Caco-2 (cell line): ENCODE data around the gene EFR3B. TPM values are rescaled to one million over a fixed set of nuclear protein-coding genes. Genes with fewer than 3 reads are reported as not detected.

Source experiments
- BruUV-seq: library from RNA; stranded (reverse); fragments of 400-500 nt; replicated peaks from 2 replicates; lab custom pipeline; 2021; lab: Mats Ljungman, UMichigan
- CTCF ChIA-PET: fragments of 300-600 bp; sonication (Branson Sonifier 250); formaldehyde crosslinking; loops from one replicate; lab custom pipeline; 2022; ENCODE audit warnings: antibody characterized with exemption; lab: Charles Lee
- POLR2A ChIA-PET: fragments of 300-600 bp; sonication (Branson Sonifier 250); formaldehyde crosslinking; loops from one replicate; lab custom pipeline; 2022; ENCODE audit warnings: antibody characterized with exemption; lab: Charles Lee
- DNase-seq, 2 experiments: peaks; one replicate each; pipeline versions ENCODE4 v3.0.0 to v3.0.0-alpha.2; 2020 to 2022
- H3K27me3 ChIP-seq: replicated peaks from 2 replicates; pipeline ENCODE4 v1.6.0; 2011; ENCODE audit warnings: low read length; ENCODE audit not compliant: control insufficient read depth, insufficient read depth
- H3K36me3 ChIP-seq: 2 replicates; pipeline ENCODE4 v1.5.1; 2011; ENCODE audit warnings: low read length; ENCODE audit not compliant: control insufficient read depth, insufficient read depth
- H3K4me1 ChIP-seq: fragments of 250-450 bp; sonication (Bioruptor Pico); 2 replicates; pipeline ENCODE4 v1.5.1; 2020; ENCODE audit warnings: mild to moderate bottlenecking
- H3K4me3 ChIP-seq: 2 replicates; pipeline ENCODE4 v1.5.1; 2011; ENCODE audit warnings: low read depth, mild to moderate bottlenecking, control low read depth, low read length
- H3K9me3 ChIP-seq: fragments of 250-450 bp; sonication (Bioruptor Pico); 2 replicates; pipeline ENCODE4 v1.5.1; 2020; ENCODE audit warnings: mild to moderate bottlenecking, moderate library complexity
- H3K27ac Mint-ChIP-seq: one replicate; pipeline ENCODE4 v1.8.0; 2022; ENCODE audit warnings: mixed read lengths; ENCODE audit not compliant: unreplicated experiment
- H3K27me3 Mint-ChIP-seq: one replicate; pipeline ENCODE4 v1.8.0; 2022; ENCODE audit warnings: mixed read lengths; ENCODE audit not compliant: insufficient read depth, unreplicated experiment
- H3K36me3 Mint-ChIP-seq: one replicate; pipeline ENCODE4 v1.8.0; 2022; ENCODE audit warnings: mild to moderate bottlenecking, mixed read lengths; ENCODE audit not compliant: insufficient read depth, unreplicated experiment
- H3K4me1 Mint-ChIP-seq: one replicate; pipeline ENCODE4 v1.8.0; 2022; ENCODE audit warnings: low read depth, mixed read lengths; ENCODE audit not compliant: unreplicated experiment
- H3K4me3 Mint-ChIP-seq: one replicate; pipeline ENCODE4 v1.8.0; 2022; ENCODE audit warnings: mild to moderate bottlenecking, moderate library complexity, mixed read lengths; ENCODE audit not compliant: unreplicated experiment
- H3K9me3 Mint-ChIP-seq: one replicate; pipeline ENCODE4 v1.8.0; 2022; ENCODE audit warnings: mixed read lengths; ENCODE audit not compliant: unreplicated experiment
- intact Hi-C: fragments of 100-400 bp; cut with micrococcal nuclease; formaldehyde crosslinking; loops from one replicate; pipeline ENCODE4 v1.10.0; 2022; ENCODE audit not compliant: unreplicated experiment
- total RNA-seq: library from RNA; stranded (reverse); gene quantifications from 2 replicates; pipeline ENCODE4 v1.2.3, GENCODE V29; 2022
- TF ChIP-seq, protein P1 (sequence below), 2 experiments: fragments of 200-600 bp in 1 of 2; IDR thresholded peaks; 1 replicate in 1 of 2; 2 replicates in 1 of 2; pipeline versions ENCODE4 v1.5.1 to v1.8.0; 2011 to 2022; ENCODE audit warnings: antibody characterized with exemption in 1 of 2, control low read depth in 1 of 2, inconsistent platforms in 1 of 2, low read depth in 1 of 2, low read length in 1 of 2, mild to moderate bottlenecking in 1 of 2, moderate library complexity in 1 of 2; ENCODE audit not compliant: insufficient read depth in 1 of 2, severe bottlenecking in 1 of 2, unreplicated experiment in 1 of 2

The EFR3B gene
- total RNA-seq, 1 experiment from 2014 or later: 19.1 TPM

DNA sequence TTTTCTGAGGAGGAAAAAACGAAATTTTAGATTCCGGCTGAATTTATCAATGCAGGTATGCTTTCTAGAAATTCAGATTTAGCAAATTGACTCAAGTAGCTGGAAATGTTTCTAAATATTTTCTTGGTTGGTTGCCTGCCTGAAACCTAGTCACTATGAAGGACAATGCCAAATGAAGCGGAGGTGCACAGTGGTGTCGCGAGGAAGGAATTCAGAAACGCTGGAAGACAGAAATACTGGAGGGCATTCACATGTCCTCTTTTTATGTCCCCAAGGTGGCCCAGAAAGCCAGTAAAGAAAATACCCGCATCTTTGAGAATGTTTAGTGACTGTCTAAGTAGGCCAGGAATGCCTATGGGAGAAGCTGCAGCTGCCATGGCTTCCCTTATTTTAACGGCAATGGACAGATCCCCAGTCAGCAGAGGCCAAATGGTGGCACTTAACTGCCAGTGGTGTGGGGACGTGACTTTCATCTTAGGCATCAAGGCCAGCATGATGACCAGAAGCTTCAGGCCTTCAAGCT is 15.8 kb upstream of the EFR3B start:
- POLR2A ChIA-PET: no interaction called here
- DNase-seq: no peak
- no peaks in the 10 kb centered on the region for H3K36me3 Mint-ChIP-seq
- intact Hi-C loops: no loop called here
- Histone ChIP-seq H3K4me3 (no peak overlapping the region), H3K4me1 (no peaks in the 10 kb centered on the region), H3K36me3 (no peaks in the 10 kb centered on the region), H3K27me3 (no peaks in the 10 kb centered on the region), H3K9me3 (no peaks in the 10 kb centered on the region)
- H3K9me3 Mint-ChIP-seq: no peaks in the 10 kb centered on the region
- no peaks in the 10 kb centered on the region for H3K4me1 Mint-ChIP-seq
- no peak overlapping the region for H3K4me3 Mint-ChIP-seq
- TF ChIP-seq, protein P1, sequence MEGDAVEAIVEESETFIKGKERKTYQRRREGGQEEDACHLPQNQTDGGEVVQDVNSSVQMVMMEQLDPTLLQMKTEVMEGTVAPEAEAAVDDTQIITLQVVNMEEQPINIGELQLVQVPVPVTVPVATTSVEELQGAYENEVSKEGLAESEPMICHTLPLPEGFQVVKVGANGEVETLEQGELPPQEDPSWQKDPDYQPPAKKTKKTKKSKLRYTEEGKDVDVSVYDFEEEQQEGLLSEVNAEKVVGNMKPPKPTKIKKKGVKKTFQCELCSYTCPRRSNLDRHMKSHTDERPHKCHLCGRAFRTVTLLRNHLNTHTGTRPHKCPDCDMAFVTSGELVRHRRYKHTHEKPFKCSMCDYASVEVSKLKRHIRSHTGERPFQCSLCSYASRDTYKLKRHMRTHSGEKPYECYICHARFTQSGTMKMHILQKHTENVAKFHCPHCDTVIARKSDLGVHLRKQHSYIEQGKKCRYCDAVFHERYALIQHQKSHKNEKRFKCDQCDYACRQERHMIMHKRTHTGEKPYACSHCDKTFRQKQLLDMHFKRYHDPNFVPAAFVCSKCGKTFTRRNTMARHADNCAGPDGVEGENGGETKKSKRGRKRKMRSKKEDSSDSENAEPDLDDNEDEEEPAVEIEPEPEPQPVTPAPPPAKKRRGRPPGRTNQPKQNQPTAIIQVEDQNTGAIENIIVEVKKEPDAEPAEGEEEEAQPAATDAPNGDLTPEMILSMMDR (IDR thresholded peaks at IDR 0.05; ENCODE audit: insufficient read depth in 1 of 2, low read depth in 1 of 2, low read length in 1 of 2, severe bottlenecking in 1 of 2, unreplicated experiment in 1 of 2): no peak
- no TSS peak for BruUV-seq
- CTCF ChIA-PET: interaction anchor here (0.5 kb wide), 1 partner anchor 356 kb away, joined by 3 read pairs; no protein-coding TSS in a partner anchor
- H3K27me3 Mint-ChIP-seq: no peaks in the 10 kb centered on the region
- no peak overlapping the region for H3K27ac Mint-ChIP-seq

DNA sequence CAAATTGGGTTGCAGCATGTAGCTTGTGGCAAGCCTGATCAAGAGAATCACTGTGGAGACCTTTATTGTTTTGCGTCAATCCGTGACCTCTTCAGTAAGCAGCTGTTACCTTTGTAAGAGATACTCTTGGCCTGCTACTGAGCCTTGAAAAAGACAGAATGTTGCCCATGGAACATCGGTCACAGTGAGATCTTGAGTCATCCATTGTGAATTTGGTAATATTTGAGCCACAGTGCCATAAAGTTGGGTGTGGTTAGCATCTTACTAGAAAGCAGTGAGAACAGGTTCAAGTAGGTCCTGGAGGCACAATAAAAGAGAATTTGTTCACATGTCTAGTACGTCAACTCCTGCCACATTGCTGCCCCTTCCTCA is 12.7 kb upstream of the EFR3B start:
- intact Hi-C loops: no loop called here
- no peaks in the 10 kb centered on the region for H3K36me3 Mint-ChIP-seq
- ChIA-PET POLR2A (no interaction called here), CTCF (no interaction called here)
- no peaks in the 10 kb centered on the region for H3K36me3 ChIP-seq
- H3K4me1 Mint-ChIP-seq: no peaks in the 10 kb centered on the region
- H3K4me3 ChIP-seq: no peak overlapping the region
- no peak overlapping the region for H3K4me3 Mint-ChIP-seq
- no peaks in the 10 kb centered on the region for H3K4me1 ChIP-seq
- no peaks in the 10 kb centered on the region for H3K27me3 ChIP-seq
- no peaks in the 10 kb centered on the region for H3K9me3 ChIP-seq
- TF ChIP-seq, protein P1 (IDR thresholded peaks at IDR 0.05; ENCODE audit: insufficient read depth in 1 of 2, low read depth in 1 of 2, low read length in 1 of 2, severe bottlenecking in 1 of 2, unreplicated experiment in 1 of 2): no peak
- no peaks in the 10 kb centered on the region for H3K9me3 Mint-ChIP-seq
- H3K27me3 Mint-ChIP-seq: no peaks in the 10 kb centered on the region
- DNase-seq: no peak
- no TSS peak for BruUV-seq
- no peak overlapping the region for H3K27ac Mint-ChIP-seq

DNA sequence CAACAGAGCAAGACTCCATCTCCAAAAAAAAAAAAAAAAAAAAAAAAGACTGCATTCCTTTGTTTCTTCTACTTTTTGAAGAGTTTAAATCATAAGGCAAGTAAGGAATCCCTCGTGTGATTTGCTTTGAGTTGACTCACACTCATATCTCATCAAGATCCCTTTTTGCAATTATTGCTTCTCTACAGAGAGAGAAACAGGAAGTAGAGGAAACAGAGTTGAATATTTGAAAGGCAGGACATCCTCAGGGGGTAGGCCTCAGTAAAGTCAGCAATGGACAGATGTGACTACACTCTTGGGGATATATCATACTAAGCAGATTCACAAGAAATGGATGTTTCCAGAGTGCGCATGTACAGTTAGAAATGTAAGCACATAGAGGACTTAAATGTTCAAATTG is 11.2 kb upstream of the EFR3B start:
- no peak for DNase-seq
- Histone ChIP-seq H3K4me1 (no peaks in the 10 kb centered on the region), H3K36me3 (no peaks in the 10 kb centered on the region), H3K27me3 (no peaks in the 10 kb centered on the region), H3K9me3 (no peaks in the 10 kb centered on the region), H3K4me3 (no peak overlapping the region)
- TF ChIP-seq, protein P1 (IDR thresholded peaks at IDR 0.05; ENCODE audit: insufficient read depth in 1 of 2, low read depth in 1 of 2, low read length in 1 of 2, severe bottlenecking in 1 of 2, unreplicated experiment in 1 of 2): no peak
- Mint-ChIP-seq H3K27ac (no peak overlapping the region), H3K36me3 (no peaks in the 10 kb centered on the region), H3K27me3 (no peaks in the 10 kb centered on the region), H3K4me1 (no peaks in the 10 kb centered on the region), H3K9me3 (no peaks in the 10 kb centered on the region), H3K4me3 (no peak overlapping the region)
- CTCF ChIA-PET: no interaction called here
- no TSS peak for BruUV-seq
- intact Hi-C loops: no loop called here
- POLR2A ChIA-PET: interaction anchor here (0.6 kb wide), 1 partner anchor 624 kb away, joined by 3 read pairs; no protein-coding TSS in a partner anchor
